ENCODE results near the gene OGFOD1. TPM values are rescaled to one million over a fixed set of nuclear protein-coding genes. Genes with fewer than 3 reads are reported as not detected.
A peak's percentile ranks its signal among the peaks of the same experiment; 100 is the strongest.

Gene OGFOD1
- total and polyA plus RNA-seq, 9 of the 15 experiments (the other 6 are each of a cell fraction or from before 2014, with no cell fraction given) = 60.4 to 134 (median 85.8) TPM

DNA sequence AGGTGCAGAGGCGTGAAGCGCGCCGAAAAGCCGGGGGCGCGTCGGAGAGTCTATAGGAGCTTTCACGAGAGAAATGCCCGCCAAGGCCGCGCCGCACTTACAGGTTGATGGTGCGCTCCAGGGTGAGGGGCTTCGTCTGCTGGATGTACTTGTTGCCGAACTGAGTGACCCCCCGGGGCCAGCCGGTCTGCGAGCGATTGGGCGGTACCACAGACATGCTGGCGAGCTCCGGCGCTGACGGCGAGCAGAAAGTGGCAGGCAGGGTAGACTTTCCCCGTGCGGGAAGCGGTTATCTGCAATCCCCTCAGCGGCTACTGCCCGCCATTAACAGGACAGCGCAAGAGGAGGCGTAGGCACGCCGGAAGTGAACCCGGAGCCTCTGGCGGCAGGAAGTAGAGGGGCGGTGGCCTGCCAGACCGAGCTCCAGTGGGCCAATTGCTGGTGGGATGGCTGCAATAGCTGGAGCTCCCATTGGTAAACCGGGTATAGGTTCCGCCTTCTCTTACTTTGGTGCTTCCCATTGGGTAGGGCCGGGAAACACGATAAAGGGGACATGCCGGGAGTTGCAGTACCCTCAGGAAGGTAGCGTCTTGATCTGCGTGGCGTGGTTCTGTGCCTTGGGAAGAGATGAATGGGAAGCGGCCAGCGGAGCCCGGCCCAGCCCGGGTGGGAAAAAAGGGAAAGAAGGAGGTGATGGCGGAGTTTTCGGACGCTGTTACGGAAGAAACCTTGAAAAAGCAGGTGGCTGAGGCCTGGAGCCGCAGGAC, at the start of gene OGFOD1, which contains the start of gene NUDT21 (continued):
- TF ChIP-seq, protein P1, sequence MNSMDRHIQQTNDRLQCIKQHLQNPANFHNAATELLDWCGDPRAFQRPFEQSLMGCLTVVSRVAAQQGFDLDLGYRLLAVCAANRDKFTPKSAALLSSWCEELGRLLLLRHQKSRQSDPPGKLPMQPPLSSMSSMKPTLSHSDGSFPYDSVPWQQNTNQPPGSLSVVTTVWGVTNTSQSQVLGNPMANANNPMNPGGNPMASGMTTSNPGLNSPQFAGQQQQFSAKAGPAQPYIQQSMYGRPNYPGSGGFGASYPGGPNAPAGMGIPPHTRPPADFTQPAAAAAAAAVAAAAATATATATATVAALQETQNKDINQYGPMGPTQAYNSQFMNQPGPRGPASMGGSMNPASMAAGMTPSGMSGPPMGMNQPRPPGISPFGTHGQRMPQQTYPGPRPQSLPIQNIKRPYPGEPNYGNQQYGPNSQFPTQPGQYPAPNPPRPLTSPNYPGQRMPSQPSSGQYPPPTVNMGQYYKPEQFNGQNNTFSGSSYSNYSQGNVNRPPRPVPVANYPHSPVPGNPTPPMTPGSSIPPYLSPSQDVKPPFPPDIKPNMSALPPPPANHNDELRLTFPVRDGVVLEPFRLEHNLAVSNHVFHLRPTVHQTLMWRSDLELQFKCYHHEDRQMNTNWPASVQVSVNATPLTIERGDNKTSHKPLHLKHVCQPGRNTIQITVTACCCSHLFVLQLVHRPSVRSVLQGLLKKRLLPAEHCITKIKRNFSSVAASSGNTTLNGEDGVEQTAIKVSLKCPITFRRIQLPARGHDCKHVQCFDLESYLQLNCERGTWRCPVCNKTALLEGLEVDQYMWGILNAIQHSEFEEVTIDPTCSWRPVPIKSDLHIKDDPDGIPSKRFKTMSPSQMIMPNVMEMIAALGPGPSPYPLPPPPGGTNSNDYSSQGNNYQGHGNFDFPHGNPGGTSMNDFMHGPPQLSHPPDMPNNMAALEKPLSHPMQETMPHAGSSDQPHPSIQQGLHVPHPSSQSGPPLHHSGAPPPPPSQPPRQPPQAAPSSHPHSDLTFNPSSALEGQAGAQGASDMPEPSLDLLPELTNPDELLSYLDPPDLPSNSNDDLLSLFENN (IDR thresholded peaks at IDR 0.05; ENCODE audit: low read depth in 2 of 2, low read length in 2 of 2) = 0 out of 4 replicates have a peak, but pooled peaks of 1 of the 2 experiments have one; percentile 19
- no peak for TF ChIP-seq TGIF2 (CRISPR knock-in tag; IDR thresholded peaks at IDR 0.05)
- TF ChIP-seq COPS2 (conservative IDR thresholded peaks at IDR 0.05) = no peak
- no peak for TF ChIP-seq CC2D1A (IDR thresholded peaks at IDR 0.05)
- peak; percentile 63; the same call in 1 of the 2 replicates for TF ChIP-seq HDAC2 (IDR thresholded peaks at IDR 0.05)
- no peak for TF ChIP-seq EZH2 (IDR thresholded peaks at IDR 0.05; ENCODE audit: borderline replicate concordance, low read depth, low read length)
- TF ChIP-seq C11orf30 (IDR thresholded peaks at IDR 0.05; ENCODE audit: low read depth) = peak; percentile 77
- no peak for TF ChIP-seq HSF4 (CRISPR knock-in tag; IDR thresholded peaks at IDR 0.05; ENCODE audit: borderline replicate concordance)
- peak; percentile 81 for TF ChIP-seq ZFX (CRISPR knock-in tag; IDR thresholded peaks at IDR 0.05)
- no peak for TF ChIP-seq ZNF780A (CRISPR knock-in tag; IDR thresholded peaks at IDR 0.05)
- no peak for TF ChIP-seq KAT2B (IDR thresholded peaks at IDR 0.05; ENCODE audit: low read depth, low read length)
- TF ChIP-seq TRIM28 (IDR thresholded peaks at IDR 0.05) = no peak
- no peak for TF ChIP-seq PURB (CRISPR knock-in tag; IDR thresholded peaks at IDR 0.05; ENCODE audit: low read depth)
- TF ChIP-seq, protein P2, sequence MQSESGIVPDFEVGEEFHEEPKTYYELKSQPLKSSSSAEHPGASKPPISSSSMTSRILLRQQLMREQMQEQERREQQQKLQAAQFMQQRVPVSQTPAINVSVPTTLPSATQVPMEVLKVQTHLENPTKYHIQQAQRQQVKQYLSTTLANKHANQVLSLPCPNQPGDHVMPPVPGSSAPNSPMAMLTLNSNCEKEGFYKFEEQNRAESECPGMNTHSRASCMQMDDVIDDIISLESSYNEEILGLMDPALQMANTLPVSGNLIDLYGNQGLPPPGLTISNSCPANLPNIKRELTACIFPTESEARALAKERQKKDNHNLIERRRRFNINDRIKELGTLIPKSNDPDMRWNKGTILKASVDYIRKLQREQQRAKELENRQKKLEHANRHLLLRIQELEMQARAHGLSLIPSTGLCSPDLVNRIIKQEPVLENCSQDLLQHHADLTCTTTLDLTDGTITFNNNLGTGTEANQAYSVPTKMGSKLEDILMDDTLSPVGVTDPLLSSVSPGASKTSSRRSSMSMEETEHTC (IDR thresholded peaks at IDR 0.05) = no peak; the same call in 1 of the 2 replicates
- TF ChIP-seq REST (IDR thresholded peaks at IDR 0.05; ENCODE audit: borderline replicate concordance) = no peak
- TF ChIP-seq REST (CRISPR knock-in tag; IDR thresholded peaks at IDR 0.05; ENCODE audit: low read depth) = no peak
